NCI-H526 treated with DMSO at 0.1 percent for 48 hours (cell line): ENCODE results near the gene KIAA0319L.
"Not testable (repeated sequence)": the region's sequence is repeated elsewhere in the genome, so short reads cannot be mapped to it uniquely, and the experiment has no call there.

Experiments
- DNase-seq: peaks from one replicate; lab custom pipeline; 2025; lab: John Stamatoyannopoulos, UW

Gene KIAA0319L

GRCh38 chr1:35580949-35581388, 23.8 kb upstream of the KIAA0319L start:
- DNase-seq, result peak; percentile 39

GRCh38 chr1:35577071-35577998, 20.1 kb upstream of the KIAA0319L start:
- DNase-seq, result no peak

- DNase-seq, result not testable (repeated sequence)
Observed at GRCh38 chr1:35576766-35577070, 19.5 kb upstream of the KIAA0319L start.

GRCh38 chr1:35576061-35576765, 19.0 kb upstream of the KIAA0319L start:
- DNase-seq, result no peak

- no peak for DNase-seq
Observed at GRCh38 chr1:35575416-35575958, 18.3 kb upstream of the KIAA0319L start.

GRCh38 chr1:35574655-35575415, 17.6 kb upstream of the KIAA0319L start:
- DNase-seq, result peak; percentile 49

- DNase-seq, result no peak
Observed at GRCh38 chr1:35574125-35574654, 17.0 kb upstream of the KIAA0319L start.

GRCh38 chr1:35573198-35574124, 16.3 kb upstream of the KIAA0319L start, which contains the start of gene TFAP2E:
Gene TFAP2E, plus strand, starts transcription at chr1:35573314. Its CDS starts 264 bp downstream, at chr1:35573578.
- peak; percentile 81 for DNase-seq

GRCh38 chr1:35572296-35572695, 15.1 kb upstream of the KIAA0319L start:
- no peak for DNase-seq

- no peak for DNase-seq
Observed at GRCh38 chr1:35571263-35571662, 14.1 kb upstream of the KIAA0319L start.

- no peak for DNase-seq
Observed at GRCh38 chr1:35570589-35571137, 13.5 kb upstream of the KIAA0319L start.

- DNase-seq, result no peak
Observed at GRCh38 chr1:35569936-35570335, 12.7 kb upstream of the KIAA0319L start.

GRCh38 chr1:35568975-35569395, 11.8 kb upstream of the KIAA0319L start:
- DNase-seq, result peak; percentile 44

GRCh38 chr1:35567947-35568558, 10.8 kb upstream of the KIAA0319L start:
- no peak for DNase-seq

- no peak for DNase-seq
Observed at GRCh38 chr1:35565742-35566133, 8.5 kb upstream of the KIAA0319L start.

- DNase-seq, result no peak
Observed at GRCh38 chr1:35564884-35565741, 7.9 kb upstream of the KIAA0319L start.

- DNase-seq, result peak; percentile 50
Observed at GRCh38 chr1:35564037-35564883, 7.1 kb upstream of the KIAA0319L start.

- DNase-seq, result no peak
Observed at GRCh38 chr1:35563166-35563565, 6.0 kb upstream of the KIAA0319L start.
